GM21367 (cell line): Measurements from ENCODE around the gene SLC48A1.
A peak's percentile ranks its signal among the peaks of the same experiment; 100 is the strongest.

Experiments used
- ATAC-seq: cut with Tn5 transposase; IDR thresholded peaks from one replicate; pipeline ENCODE4 v1.9.1; 2021; ENCODE audit not compliant: unreplicated experiment

Gene SLC48A1

GRCh38 chr12:47776471-47777143 is 3.6 kb downstream of the SLC48A1 start:
- no peak for ATAC-seq

DNA sequence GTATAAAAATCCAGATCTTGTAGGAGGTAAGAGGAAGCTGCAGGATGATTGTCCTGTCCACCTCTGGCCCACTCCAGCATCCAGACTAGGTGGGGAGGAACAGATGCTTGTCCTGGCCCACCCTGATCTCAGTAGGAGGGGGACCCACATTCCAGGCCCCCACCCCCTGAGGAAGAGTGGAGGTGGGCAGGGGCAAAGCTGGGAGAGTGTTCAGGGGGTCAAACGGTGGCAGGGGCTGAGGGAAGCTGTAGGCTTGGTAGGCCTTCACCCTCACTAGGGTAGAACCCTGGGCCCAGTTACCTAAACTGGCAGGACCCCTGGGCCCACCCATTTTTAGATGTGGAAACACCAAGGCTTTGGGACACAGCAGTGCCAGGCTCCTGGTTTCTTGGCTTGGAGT is 4.1 kb downstream of the SLC48A1 start:
- ATAC-seq = no peak

DNA sequence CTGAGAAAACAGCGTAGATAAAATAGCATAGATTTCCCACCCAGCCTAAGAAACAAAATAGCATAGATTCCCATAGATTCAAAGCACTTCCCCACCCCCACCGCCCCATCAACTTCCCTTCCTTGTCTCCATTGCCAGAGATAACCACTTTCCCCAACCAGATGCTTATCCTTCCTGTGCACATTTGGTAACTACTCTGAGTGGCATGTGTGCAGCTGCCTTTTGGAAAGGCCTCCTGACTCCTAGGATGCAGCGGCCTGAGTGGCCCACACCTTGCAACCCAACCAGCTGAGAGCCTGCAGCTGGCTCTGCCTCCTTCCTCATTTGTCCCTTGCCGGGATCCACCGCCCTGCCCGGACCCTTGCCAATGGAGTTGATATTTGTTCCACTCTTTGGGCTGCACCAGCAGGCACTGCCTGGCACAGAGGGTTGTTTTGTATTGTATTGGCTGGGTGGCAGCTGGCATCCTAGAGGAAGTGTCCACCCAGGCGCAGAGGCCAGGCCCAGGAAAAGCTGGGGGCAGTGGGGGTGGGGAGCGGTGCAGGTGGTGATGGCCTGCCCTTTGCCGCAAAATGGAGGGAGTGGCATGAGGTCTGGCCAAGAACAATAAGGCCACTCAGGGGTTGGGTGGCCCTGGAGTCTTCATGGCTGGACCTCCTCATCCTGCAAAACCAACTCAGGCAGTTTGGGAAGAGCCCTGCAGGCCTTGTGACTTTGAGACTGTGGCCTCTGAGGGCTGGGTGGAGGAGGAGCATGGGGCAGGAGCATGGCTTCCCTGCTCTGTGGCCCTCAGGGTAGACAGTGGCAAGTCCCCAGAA is 4.9 kb downstream of the SLC48A1 start:
- ATAC-seq = no peak

DNA sequence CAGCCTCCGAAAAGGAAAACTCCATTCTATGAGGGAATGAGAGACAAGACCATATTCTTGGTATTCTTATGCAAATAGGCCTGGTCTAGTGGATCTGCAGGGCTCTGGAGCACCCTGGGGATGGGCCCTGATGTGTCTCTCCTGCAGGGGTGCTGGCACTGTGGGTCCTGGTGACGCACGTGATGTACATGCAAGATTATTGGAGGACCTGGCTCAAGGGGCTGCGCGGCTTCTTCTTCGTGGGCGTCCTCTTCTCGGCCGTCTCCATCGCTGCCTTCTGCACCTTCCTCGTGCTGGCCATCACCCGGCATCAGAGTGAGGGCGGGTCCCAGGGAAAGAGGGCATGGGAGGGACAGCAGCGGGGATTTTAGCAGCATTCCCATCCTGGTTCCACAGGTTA is 5.8 kb downstream of the SLC48A1 start:
- ATAC-seq = no peak

GRCh38 chr12:47779301-47779942 is 6.4 kb downstream of the SLC48A1 start:
- peak; percentile 76 for ATAC-seq

- no peak for ATAC-seq
Observed at GRCh38 chr12:47779943-47780504, 7.0 kb downstream of the SLC48A1 start.

- ATAC-seq = no peak
Observed at GRCh38 chr12:47781479-47782371, 8.7 kb downstream of the SLC48A1 start.

GRCh38 chr12:47782372-47782770 is 9.3 kb downstream of the SLC48A1 start:
- no peak for ATAC-seq

GRCh38 chr12:47783024-47783755 is 10.2 kb downstream of the SLC48A1 start:
- ATAC-seq = no peak

- ATAC-seq = no peak
Observed at GRCh38 chr12:47783821-47784819, 11.1 kb downstream of the SLC48A1 start.

DNA sequence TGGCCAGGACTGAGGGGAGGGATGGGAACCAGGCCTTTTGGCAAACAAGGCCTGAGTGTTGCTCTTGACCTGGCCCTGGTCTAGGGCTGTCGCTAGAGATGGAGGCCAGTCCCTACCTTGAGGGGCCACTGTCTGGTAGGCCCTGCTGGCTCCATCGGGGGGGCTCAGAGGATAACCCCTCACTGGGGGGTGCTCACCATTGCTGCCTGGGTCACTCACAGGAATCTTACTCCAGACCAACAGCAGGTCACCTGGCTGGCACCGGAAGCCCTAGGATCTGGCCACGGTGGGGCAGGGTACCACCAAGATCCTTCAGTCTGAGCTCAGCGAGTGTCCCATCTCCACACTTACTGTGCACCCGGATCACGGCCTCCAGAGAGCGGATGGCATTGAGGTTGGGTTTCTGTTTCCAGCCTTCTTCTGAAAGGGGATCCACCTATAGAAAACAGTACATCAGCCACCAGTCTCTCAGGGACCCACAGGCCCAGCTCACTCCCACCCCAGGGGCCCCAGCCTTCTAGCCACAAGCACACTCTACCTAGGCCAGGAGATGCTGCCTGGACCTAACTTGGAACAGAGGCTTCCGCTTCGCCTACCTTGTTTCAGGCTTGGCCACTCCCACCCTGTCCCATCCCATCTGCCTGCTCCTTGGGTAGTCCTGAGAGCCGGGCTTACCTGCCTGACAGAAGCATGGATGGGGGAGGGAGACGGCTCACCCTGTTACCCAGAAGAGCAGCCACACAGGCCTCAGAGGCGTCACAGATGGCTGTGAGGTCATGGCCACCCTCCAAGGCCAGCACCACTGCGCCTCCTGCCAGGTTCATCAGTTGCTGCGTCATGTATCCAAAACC is 12.2 kb downstream of the SLC48A1 start:
- ATAC-seq = no peak

GRCh38 chr12:47785887-47786661 is 13.0 kb downstream of the SLC48A1 start:
- ATAC-seq = no peak

- no peak for ATAC-seq
Observed at GRCh38 chr12:47786662-47787280, 13.7 kb downstream of the SLC48A1 start.

DNA sequence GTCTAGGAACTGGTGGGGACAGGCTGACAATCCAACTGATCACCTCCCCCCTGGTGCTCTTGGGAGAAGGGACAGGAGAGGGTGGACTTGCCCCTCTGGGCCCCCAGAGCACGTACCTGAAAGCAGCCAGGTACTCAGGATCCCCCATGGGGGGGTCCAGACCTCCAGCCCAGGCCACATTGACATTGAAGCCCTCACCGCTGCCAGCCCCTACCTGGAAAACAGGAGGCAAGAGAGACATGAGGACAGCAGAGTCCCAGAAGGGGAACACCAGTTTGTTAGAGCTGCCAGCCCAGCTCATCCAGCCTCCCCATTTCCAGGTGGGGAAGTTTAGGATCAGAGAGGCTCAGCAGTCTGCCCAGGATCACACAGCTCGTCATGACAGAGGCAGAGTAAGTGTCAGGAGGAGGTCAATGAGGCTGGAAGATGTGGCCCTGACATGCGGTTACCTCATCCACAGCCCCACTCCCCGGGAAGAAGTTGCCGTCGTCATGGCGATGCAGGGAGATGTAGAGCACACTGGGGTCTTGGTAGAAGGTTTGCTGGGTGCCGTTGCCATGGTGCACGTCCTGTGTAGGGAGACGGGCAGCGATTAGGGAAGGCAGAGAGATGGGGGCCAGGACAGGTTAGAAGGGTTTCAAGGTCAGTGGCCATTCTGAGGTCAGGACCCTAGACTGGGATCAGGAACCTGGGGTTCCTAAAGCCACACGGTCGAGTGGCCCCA is 14.7 kb downstream of the SLC48A1 start:
- ATAC-seq = no peak

- no peak for ATAC-seq
Observed at GRCh38 chr12:47789141-47789540, 16.1 kb downstream of the SLC48A1 start.
